Lower leg skin (tissue), 4 donors: ENCODE measurements around the gene NCOR2. TPM values are rescaled to one million over a fixed set of nuclear protein-coding genes. Genes with fewer than 3 reads are reported as not detected.

Experiments used
- DNase-seq, 2 donors: peaks; one replicate each; pipeline ENCODE4 v3.0.0-alpha.2; 2019; ENCODE audit warnings: low spot score in 2 of 2
- H3K4me3 ChIP-seq: fragments of 200-600 bp; sonication (generic); 2 replicates; pipeline ENCODE4 v1.5.1; 2017; ENCODE audit warnings: mild to moderate bottlenecking, low read depth; ENCODE audit not compliant: poor library complexity, severe bottlenecking
- CTCF ChIP-seq, 3 donors: fragments of 450-650 bp; IDR thresholded peaks; one replicate each; pipeline ENCODE4 v1.5.1; 2016; ENCODE audit warnings: antibody characterized with exemption in 3 of 3, mild to moderate bottlenecking in 3 of 3, moderate library complexity in 2 of 3
- POLR2A ChIP-seq, 2 donors: fragments of 450-650 bp; IDR thresholded peaks; one replicate each; pipeline ENCODE4 v1.6.1; 2016 to 2017; ENCODE audit warnings: antibody characterized with exemption in 2 of 2, mild to moderate bottlenecking in 1 of 2, moderate library complexity in 1 of 2
- WGBS, 2 donors: methylation state at CpG; one replicate each; pipeline ENCODE4 v1.1.5; 2018; 5-methylcytosine and 5-hydroxymethylcytosine counted together
- intact Hi-C: fragments of 100-400 bp; cut with DNase I; formaldehyde crosslinking; loops from one replicate; pipeline ENCODE4 v1.15.0; 2023; ENCODE audit warnings: low total_unique reads
- total RNA-seq, 4 donors: library from RNA; depleted of rRNA; stranded (reverse); fragments of >200 nt; gene quantifications; one replicate each; pipeline ENCODE4 v1.1.0, GENCODE V29; 2016

NCOR2 gene
- total RNA-seq, 4 donors from 2014 or later, result 92.1 to 262 (median 137) TPM

- 77 to 84% methylated on average over 24 of the region's 24 CpGs for WGBS, 2 donors
- no peak overlapping the region for H3K4me3 ChIP-seq
- TF ChIP-seq CTCF (IDR thresholded peaks at IDR 0.05), result no peak
- no peak for TF ChIP-seq POLR2A (IDR thresholded peaks at IDR 0.05)
- DNase-seq, result no peak
- intact Hi-C loops, result no loop called here
These were observed 32.4 kb downstream of the NCOR2 start for GRCh38 chr12:124534776-124535740.

GRCh38 chr12:124533456-124533855 lies 34.0 kb downstream of the NCOR2 start:
- TF ChIP-seq CTCF (IDR thresholded peaks at IDR 0.05), result no peak
- TF ChIP-seq POLR2A (IDR thresholded peaks at IDR 0.05), result no peak
- WGBS, 2 donors, result 86 to 91% methylated on average over 13 of the region's 13 CpGs
- H3K4me3 ChIP-seq, result no peak overlapping the region
- intact Hi-C loops, result no loop called here
- no peak for DNase-seq

DNA sequence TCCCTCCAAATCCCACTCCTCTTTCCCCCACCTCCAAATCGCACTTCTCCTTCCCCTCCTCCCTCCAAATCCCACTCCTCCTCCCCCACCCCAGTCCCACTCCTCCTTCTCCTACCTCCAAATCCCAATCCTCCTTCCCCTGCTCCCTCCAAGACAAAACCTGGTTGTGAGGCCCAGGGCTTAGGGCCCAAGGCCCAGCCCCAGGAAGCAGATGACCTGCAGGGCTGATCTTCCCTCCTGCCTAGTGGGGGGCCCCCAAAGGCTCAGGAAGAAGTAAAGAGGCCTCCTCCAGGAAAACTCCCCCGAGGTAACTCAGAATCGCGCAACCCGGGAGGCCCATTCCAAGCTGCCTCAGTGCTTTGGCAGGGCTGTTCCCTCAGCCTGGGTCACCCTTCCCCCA lies 34.4 kb downstream of the NCOR2 start:
- 84 to 86% methylated on average over 4 to 5 of the region's 5 CpGs for WGBS, 2 donors
- TF ChIP-seq POLR2A (IDR thresholded peaks at IDR 0.05) (no peak), CTCF (IDR thresholded peaks at IDR 0.05) (no peak)
- no peak for DNase-seq
- no peak overlapping the region for H3K4me3 ChIP-seq
- intact Hi-C loops, result no loop called here

DNA sequence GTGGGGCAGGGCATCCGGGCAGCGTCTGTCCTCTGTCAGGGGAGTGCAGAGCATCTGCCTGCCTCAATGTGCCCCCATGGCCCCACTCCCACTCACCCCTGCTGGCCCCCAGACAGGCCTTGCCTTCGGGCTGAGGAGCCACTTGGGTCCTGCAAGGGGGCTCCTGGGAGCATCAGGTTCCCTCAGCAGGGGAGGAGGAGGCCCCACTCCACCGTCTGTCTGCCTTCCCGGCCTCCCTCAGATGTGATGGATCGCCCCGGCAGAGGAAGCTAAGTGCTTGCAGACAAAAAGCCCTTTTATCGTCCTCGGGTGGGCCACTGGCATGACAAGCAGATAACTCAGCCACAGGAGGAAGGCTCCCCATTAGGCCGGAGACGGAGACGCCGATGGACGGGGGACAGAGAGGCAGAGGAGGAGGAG lies 35.1 kb downstream of the NCOR2 start:
- intact Hi-C loops, result no loop called here
- WGBS, 2 donors, result 72 to 84% methylated on average over 9 to 14 of the region's 14 CpGs
- no peak for DNase-seq
- H3K4me3 ChIP-seq, result no peak overlapping the region
- no peak for TF ChIP-seq CTCF (IDR thresholded peaks at IDR 0.05)
- no peak for TF ChIP-seq POLR2A (IDR thresholded peaks at IDR 0.05)

DNA sequence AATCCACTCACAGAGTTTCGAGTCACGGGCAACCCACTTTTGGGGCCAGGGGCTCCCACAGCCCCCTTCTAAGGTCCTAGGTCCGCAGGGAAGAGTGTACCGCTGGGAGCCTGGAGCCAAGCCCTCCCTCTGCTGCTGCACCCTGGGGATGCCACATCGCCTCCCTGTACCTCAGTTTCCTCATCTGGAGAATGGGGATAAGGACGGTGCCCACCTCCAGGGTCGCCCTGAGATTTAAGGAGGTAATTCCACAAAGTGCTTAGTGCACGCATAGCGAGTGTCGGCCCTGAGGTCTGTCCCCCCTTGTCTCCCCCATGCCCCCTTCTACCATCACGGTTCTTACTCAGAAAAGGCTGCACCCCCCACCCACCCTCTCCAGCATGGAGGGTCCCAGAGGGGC lies 35.5 kb downstream of the NCOR2 start:
- no peak for DNase-seq
- WGBS, 2 donors, result 86 to 96% methylated on average over 11 of the region's 11 CpGs
- TF ChIP-seq CTCF (IDR thresholded peaks at IDR 0.05), result no peak
- no peak overlapping the region for H3K4me3 ChIP-seq
- intact Hi-C loops, result no loop called here
